COR-L47 (cell line): ENCODE results near the gene RPS10.

Experiments
- DNase-seq: peaks from one replicate; lab custom pipeline; 2025; lab: John Stamatoyannopoulos, UW

RPS10 gene

GRCh38 chr6:34370361-34370760 lies 55.5 kb downstream of the RPS10 start:
- DNase-seq = no peak

GRCh38 chr6:34369385-34369784 lies 56.5 kb downstream of the RPS10 start:
- no peak for DNase-seq
